Suprapubic skin (tissue), 4 donors: ENCODE results near the gene LAMA5. TPM values are rescaled to one million over a fixed set of nuclear protein-coding genes. Genes with fewer than 3 reads are reported as not detected.

Experiments used
- DNase-seq, 2 donors: peaks; one replicate each; pipeline ENCODE4 v3.0.0-alpha.2; 2019; ENCODE audit warnings: low spot score in 2 of 2
- H3K27ac ChIP-seq: fragments of 200-600 bp; sonication (generic); one replicate; pipeline ENCODE4 v1.5.1; 2019
- H3K27me3 ChIP-seq: fragments of 200-600 bp; sonication (generic); one replicate; pipeline ENCODE4 v1.5.1; 2019
- H3K36me3 ChIP-seq: fragments of 200-600 bp; sonication (generic); one replicate; pipeline ENCODE4 v1.5.1; 2019
- H3K4me1 ChIP-seq: fragments of 200-600 bp; sonication (generic); one replicate; pipeline ENCODE4 v1.5.1; 2019
- H3K4me3 ChIP-seq: fragments of 200-600 bp; sonication (generic); one replicate; pipeline ENCODE4 v1.5.1; 2019; ENCODE audit warnings: mild to moderate bottlenecking
- H3K9me3 ChIP-seq: fragments of 200-600 bp; sonication (generic); one replicate; pipeline ENCODE4 v1.5.1; 2019
- CTCF ChIP-seq, 2 donors: fragments of 200-600 bp in 1 of 2; fragments of 450-650 bp in 1 of 2; sonication (generic) in 1 of 2; IDR thresholded peaks; one replicate each; pipeline ENCODE4 v1.5.1; 2016 to 2019; ENCODE audit warnings: antibody characterized with exemption in 2 of 2, mild to moderate bottlenecking in 1 of 2, moderate library complexity in 1 of 2
- EP300 ChIP-seq: sonication (generic); formaldehyde crosslinking; IDR thresholded peaks from one replicate; pipeline ENCODE4 v1.6.1; 2017; ENCODE audit warnings: antibody characterized with exemption
- POLR2A ChIP-seq, 2 donors: fragments of 450-650 bp; IDR thresholded peaks; one replicate each; pipeline ENCODE4 v1.6.1; 2017; ENCODE audit warnings: antibody characterized with exemption in 2 of 2, mild to moderate bottlenecking in 2 of 2, moderate library complexity in 2 of 2
- POLR2AphosphoS5 ChIP-seq, 3 donors: sonication (generic); formaldehyde crosslinking; IDR thresholded peaks; one replicate each; pipeline ENCODE4 v1.6.1; 2017; ENCODE audit warnings: antibody characterized with exemption in 3 of 3
- WGBS: methylation state at CpG from one replicate; pipeline ENCODE4 v1.1.5; 2018; 5-methylcytosine and 5-hydroxymethylcytosine counted together
- total RNA-seq, 4 donors: library from RNA; depleted of rRNA; stranded (reverse); fragments of >200 nt; gene quantifications; one replicate each; pipeline ENCODE4 v1.1.0, GENCODE V29; 2016

The LAMA5 gene
- total RNA-seq, 4 donors from 2014 or later: 200 to 623 (median 316) TPM

DNA sequence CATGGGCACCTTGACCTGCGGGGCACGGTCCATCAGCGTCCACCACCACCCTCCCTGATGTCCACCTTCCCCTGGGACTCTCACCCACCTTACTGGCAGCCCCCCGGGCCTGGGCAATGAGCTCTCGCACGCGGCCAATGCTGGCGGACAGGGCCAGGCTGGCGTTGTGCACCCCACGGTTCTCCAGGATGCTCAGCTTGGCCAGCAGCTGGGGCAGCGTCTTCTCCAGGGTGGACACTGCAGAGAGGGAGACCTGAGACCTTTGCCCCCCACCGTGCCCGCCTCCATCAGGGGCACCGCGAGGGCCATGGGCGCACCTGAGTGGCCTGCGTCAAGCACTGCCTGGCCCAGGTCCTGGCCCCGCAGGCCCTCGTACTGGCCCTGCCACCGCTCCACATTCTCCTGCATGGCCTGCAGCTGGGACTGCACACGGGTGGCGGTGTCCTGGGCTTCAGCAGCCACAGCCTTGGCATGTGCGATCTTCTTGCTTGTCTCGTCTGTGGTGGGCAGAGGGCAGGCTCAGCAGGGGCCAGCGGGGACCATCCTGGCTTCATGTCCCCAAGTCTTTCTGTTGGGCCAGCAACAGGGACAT lies 52.3 kb downstream of the LAMA5 start:
- H3K27ac ChIP-seq: no peak overlapping the region
- peaks cover 86% of the 10 kb centered on the region for H3K36me3 ChIP-seq
- 93% methylated on average over 5 of the region's 25 CpGs for WGBS
- TF ChIP-seq POLR2AphosphoS5 (IDR thresholded peaks at IDR 0.05) (no peak), POLR2A (IDR thresholded peaks at IDR 0.05) (no peak), EP300 (no peak), CTCF (IDR thresholded peaks at IDR 0.05) (no peak)
- H3K27me3 ChIP-seq: no peaks in the 10 kb centered on the region
- no peak overlapping the region for H3K4me3 ChIP-seq
- no peak for DNase-seq
- peaks cover 19% of the 10 kb centered on the region for H3K4me1 ChIP-seq
- H3K9me3 ChIP-seq: no peaks in the 10 kb centered on the region

DNA sequence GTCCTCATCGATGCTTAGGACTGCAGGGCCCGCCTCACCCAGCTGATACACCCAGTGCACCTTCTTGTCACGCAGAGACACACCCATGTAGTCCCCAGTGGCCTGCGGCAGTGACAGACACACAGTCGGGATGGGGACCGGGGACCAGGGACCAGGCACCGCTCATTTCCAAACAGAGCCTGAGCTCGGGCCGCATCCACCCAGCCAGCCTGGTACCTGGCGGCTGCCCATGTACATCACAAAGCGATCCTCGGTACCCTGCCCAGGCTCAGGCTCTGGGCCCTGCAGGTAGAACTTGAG lies 52.8 kb downstream of the LAMA5 start:
- TF ChIP-seq POLR2A (IDR thresholded peaks at IDR 0.05) (no peak), CTCF (IDR thresholded peaks at IDR 0.05) (no peak), EP300 (no peak)
- 88% methylated on average over 7 of the region's 12 CpGs for WGBS
- H3K36me3 ChIP-seq: peaks cover 85% of the 10 kb centered on the region

GRCh38 chr20:62313460-62314338 lies 53.4 kb downstream of the LAMA5 start:
- H3K27me3 ChIP-seq: no peaks in the 10 kb centered on the region
- no peak for DNase-seq
- peaks cover 84% of the 10 kb centered on the region for H3K36me3 ChIP-seq
- WGBS: 92% methylated on average over 44 of the region's 55 CpGs
- peaks cover 13% of the 10 kb centered on the region for H3K4me1 ChIP-seq
- H3K9me3 ChIP-seq: no peaks in the 10 kb centered on the region
- H3K27ac ChIP-seq: no peak overlapping the region
- H3K4me3 ChIP-seq: no peak overlapping the region
- TF ChIP-seq POLR2AphosphoS5 (IDR thresholded peaks at IDR 0.05) (no peak), CTCF (IDR thresholded peaks at IDR 0.05) (no peak), POLR2A (IDR thresholded peaks at IDR 0.05) (no peak), EP300 (no peak)

More for the DNA sequence above, 52.8 kb downstream of the LAMA5 start:
- Histone ChIP-seq H3K4me1 (peaks cover 15% of the 10 kb centered on the region), H3K4me3 (no peak overlapping the region), H3K27ac (no peak overlapping the region), H3K27me3 (no peaks in the 10 kb centered on the region), H3K9me3 (no peaks in the 10 kb centered on the region)
- no peak for DNase-seq

DNA sequence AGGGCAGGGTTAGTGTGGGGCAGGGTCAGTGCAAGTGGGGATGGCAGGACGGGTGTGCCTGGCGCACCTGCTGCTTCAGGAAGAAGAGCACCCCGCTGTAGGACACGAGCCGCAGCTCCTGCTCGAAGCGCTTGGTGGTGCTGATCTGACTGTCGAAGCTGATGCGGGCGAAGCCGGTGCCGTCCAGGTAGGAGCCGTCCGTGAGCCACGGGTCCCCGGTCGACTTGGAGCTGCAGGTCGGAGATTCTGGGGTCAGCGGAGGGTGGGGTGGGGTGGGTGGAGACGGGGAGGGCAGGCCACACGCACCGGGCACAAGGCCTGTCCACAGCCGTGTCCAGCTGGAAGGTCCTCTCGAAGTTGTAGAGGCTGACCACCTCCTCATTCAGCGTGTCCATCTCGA lies 54.1 kb downstream of the LAMA5 start:
- WGBS: 91% methylated on average over 22 of the region's 26 CpGs
- Histone ChIP-seq H3K4me1 (peaks cover 19% of the 10 kb centered on the region), H3K27ac (no peak overlapping the region), H3K9me3 (no peaks in the 10 kb centered on the region), H3K36me3 (peaks cover 86% of the 10 kb centered on the region), H3K4me3 (no peak overlapping the region), H3K27me3 (no peaks in the 10 kb centered on the region)
- TF ChIP-seq CTCF (IDR thresholded peaks at IDR 0.05) (no peak), POLR2A (IDR thresholded peaks at IDR 0.05) (no peak), POLR2AphosphoS5 (IDR thresholded peaks at IDR 0.05) (no peak), EP300 (no peak)
- DNase-seq: no peak

GRCh38 chr20:62312662-62312977 lies 54.5 kb downstream of the LAMA5 start:
- peaks cover 90% of the 10 kb centered on the region for H3K36me3 ChIP-seq
- H3K4me3 ChIP-seq: no peak overlapping the region
- no peak overlapping the region for H3K27ac ChIP-seq
- TF ChIP-seq POLR2A (IDR thresholded peaks at IDR 0.05) (no peak), CTCF (IDR thresholded peaks at IDR 0.05) (no peak), EP300 (no peak), POLR2AphosphoS5 (IDR thresholded peaks at IDR 0.05) (no peak)
- peaks cover 22% of the 10 kb centered on the region for H3K4me1 ChIP-seq
- no peak for DNase-seq
- H3K27me3 ChIP-seq: no peaks in the 10 kb centered on the region
- H3K9me3 ChIP-seq: no peaks in the 10 kb centered on the region
- WGBS: 86% methylated on average over 9 of the region's 16 CpGs
